SK-N-MC (cell line): Measurements from ENCODE around the gene KDM5C.

ENCODE experiments used
- DNase-seq: peaks from one replicate; pipeline ENCODE4 v3.0.0-alpha.2; 2011; ENCODE audit warnings: low read depth, low spot score
- H3K27ac ChIP-seq: fragments of 200-600 bp; sonication (generic); 2 replicates; pipeline ENCODE4 v1.5.1; 2016; ENCODE audit warnings: mixed run types
- H3K36me3 ChIP-seq: fragments of 200-600 bp; sonication (generic); 2 replicates; pipeline ENCODE4 v1.6.1; 2017; ENCODE audit warnings: antibody characterized with exemption, low read length, mixed read lengths; ENCODE audit not compliant: insufficient read depth
- H3K4me3 ChIP-seq: fragments of 200-600 bp; sonication (generic); 2 replicates; pipeline ENCODE4 v1.5.1; 2016
- H3K9ac ChIP-seq: fragments of 200-600 bp; sonication (generic); 2 replicates; pipeline ENCODE4 v1.8.0; 2017; ENCODE audit warnings: mixed run types, mixed read lengths; ENCODE audit not compliant: insufficient read length
- H3K9me3 ChIP-seq: fragments of 200-600 bp; sonication (generic); 2 replicates; pipeline ENCODE4 v1.6.1; 2017; ENCODE audit warnings: low read depth, mild to moderate bottlenecking, antibody characterized with exemption, low read length, moderate library complexity, mixed read lengths
- EZH2 ChIP-seq: fragments of 200-600 bp; sonication (generic); IDR thresholded peaks from one replicate; pipeline ENCODE4 v1.6.1; 2017; ENCODE audit warnings: antibody characterized with exemption
- FOXP2 ChIP-seq: optimal IDR thresholded peaks from 2 replicates; pipeline ENCODE3; 2011; ENCODE audit warnings: mild to moderate bottlenecking, moderate library complexity; ENCODE audit not compliant: insufficient read depth; ENCODE audit errors: extremely low read length, control extremely low read depth
- POLR2AphosphoS5 ChIP-seq: IDR thresholded peaks from 2 replicates; pipeline ENCODE4 v1.6.1; 2012; ENCODE audit warnings: mild to moderate bottlenecking, low read depth, low read length, borderline replicate concordance

KDM5C gene

DNA sequence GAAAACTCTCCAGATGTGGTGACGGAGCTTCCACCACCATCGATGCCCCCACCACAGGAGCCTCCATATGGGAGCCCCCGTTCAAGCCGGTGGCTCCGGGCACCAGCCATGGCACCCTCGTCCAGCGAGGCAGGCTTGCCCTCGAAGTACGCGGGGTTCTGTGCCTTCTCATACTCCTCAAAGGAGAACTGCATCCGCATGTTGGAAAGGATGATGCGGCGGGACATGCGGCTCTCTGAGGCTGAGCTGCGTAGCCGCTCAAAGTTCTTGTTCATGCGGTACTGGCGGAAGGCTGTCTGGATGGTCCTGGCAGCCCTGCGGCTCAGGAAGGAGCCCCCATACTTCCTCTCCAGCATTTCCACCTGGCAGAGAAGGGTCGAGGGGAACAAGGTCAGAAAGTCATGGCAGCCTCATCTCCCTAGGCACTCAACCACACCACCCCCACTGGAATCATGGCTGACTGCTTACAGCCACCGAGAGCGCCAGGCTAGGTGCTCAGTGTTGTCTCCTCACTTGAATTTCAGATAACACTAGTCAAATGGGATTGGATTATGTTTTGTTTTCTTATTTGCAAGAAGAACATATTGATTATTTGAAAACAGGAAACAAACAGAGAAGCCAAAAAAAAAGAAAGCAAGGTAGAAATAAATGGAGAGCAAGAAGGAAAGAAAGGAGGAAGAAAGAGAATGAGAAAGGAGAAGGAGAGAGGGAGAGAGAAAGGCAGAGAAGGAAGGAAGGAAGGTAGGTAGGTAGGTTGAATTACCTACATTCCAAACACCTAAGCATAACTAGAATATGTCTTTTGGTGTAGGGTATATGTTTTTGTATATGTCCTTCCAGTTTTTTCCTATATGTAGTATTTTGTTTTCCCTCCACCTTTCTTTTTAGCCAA is 29.8 kb upstream of the KDM5C start:
- H3K27ac ChIP-seq, result no peak overlapping the region
- no peaks in the 10 kb centered on the region for H3K36me3 ChIP-seq
- no peak overlapping the region for H3K4me3 ChIP-seq
- H3K9ac ChIP-seq, result no peak overlapping the region
- TF ChIP-seq FOXP2 (no peak), POLR2AphosphoS5 (no peak), EZH2 (no peak)
- DNase-seq, result no peak
- H3K9me3 ChIP-seq, result no peaks in the 10 kb centered on the region

DNA sequence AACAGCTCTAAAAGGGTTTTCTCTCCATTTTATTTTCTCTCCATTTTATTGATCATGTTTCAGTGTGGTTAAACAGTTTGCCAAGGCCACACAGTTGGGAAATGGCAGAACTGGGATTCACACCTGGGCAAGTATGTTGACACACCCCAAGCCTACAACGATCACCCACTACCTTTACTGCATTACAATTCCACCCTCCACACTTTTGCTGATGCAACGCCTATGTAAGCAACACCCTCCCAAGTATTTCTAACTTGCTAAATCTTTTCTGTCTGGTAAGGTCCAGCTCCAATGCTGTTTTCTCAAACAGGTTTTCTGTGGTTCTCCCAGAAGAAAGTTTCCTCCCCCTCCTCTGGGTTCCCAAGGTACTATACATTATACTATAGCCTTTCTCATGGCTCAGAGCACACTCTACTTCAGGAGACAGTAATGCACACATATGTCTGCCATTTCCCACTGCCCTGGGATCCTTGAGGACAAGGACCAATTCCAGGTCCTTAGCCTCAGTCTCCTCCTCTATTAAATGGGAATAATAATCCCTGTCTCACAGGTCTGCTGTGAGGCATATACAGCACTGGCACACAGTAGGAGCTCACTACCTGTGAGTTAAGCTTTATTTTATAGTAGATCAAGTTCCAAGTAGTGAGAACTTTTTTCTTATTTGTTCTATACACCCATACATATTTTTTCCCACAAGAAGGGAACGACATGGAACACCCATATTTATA is 28.4 kb upstream of the KDM5C start:
- Histone ChIP-seq H3K9ac (no peak overlapping the region), H3K36me3 (no peaks in the 10 kb centered on the region), H3K4me3 (no peak overlapping the region), H3K27ac (no peak overlapping the region), H3K9me3 (no peaks in the 10 kb centered on the region)
- TF ChIP-seq EZH2, result no peak
- no peak for TF ChIP-seq POLR2AphosphoS5
- no peak for TF ChIP-seq FOXP2
- DNase-seq, result no peak

DNA sequence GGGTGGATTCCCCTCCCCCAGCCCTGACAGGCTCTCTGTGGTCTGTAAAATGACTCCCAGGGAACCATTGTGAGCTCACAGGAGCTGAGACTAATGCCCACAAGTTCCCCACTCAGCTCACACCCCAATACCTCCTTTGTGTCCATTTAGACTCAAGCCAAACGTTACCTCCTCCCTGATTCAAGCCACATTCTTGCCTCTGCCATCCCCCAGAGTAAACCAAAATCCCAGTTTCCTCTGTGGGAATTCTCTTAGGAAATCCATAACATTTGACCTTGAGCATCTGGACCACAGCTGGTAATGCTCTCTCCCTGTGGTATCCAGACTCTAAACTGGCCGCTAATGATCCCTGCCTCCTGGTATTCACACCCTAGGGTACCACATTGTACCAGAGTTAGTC is 26.3 kb upstream of the KDM5C start:
- DNase-seq, result no peak
- H3K27ac ChIP-seq, result no peak overlapping the region
- H3K4me3 ChIP-seq, result no peak overlapping the region
- no peak overlapping the region for H3K9ac ChIP-seq
- H3K9me3 ChIP-seq, result no peaks in the 10 kb centered on the region
- no peak for TF ChIP-seq FOXP2
- TF ChIP-seq POLR2AphosphoS5, result no peak
- TF ChIP-seq EZH2, result no peak
- no peaks in the 10 kb centered on the region for H3K36me3 ChIP-seq

DNA sequence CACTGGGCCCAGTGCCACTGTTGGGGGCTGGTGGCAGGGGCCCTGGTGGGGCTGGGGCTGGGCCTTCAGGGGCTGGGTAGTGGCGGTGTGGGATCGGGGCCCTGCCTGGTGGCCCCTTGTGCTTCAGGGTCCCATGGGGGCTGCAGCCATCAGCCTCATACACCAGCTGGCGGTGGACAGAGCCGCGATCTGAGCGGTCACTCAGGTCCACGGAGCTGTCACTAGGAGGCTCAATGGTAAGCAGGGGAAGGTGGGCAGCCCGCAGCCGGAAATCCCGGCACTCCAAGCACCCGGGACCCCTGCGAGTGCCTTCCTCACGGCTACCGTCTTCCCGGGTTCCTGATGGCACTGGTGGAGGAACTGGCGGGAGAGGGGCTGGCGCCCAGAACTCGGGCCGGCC is 25.5 kb upstream of the KDM5C start:
- no peaks in the 10 kb centered on the region for H3K36me3 ChIP-seq
- H3K27ac ChIP-seq, result no peak overlapping the region
- TF ChIP-seq FOXP2, result no peak
- TF ChIP-seq EZH2, result no peak
- no peak for TF ChIP-seq POLR2AphosphoS5
- H3K9me3 ChIP-seq, result no peaks in the 10 kb centered on the region
- DNase-seq, result no peak
- no peak overlapping the region for H3K4me3 ChIP-seq
- H3K9ac ChIP-seq, result no peak overlapping the region

DNA sequence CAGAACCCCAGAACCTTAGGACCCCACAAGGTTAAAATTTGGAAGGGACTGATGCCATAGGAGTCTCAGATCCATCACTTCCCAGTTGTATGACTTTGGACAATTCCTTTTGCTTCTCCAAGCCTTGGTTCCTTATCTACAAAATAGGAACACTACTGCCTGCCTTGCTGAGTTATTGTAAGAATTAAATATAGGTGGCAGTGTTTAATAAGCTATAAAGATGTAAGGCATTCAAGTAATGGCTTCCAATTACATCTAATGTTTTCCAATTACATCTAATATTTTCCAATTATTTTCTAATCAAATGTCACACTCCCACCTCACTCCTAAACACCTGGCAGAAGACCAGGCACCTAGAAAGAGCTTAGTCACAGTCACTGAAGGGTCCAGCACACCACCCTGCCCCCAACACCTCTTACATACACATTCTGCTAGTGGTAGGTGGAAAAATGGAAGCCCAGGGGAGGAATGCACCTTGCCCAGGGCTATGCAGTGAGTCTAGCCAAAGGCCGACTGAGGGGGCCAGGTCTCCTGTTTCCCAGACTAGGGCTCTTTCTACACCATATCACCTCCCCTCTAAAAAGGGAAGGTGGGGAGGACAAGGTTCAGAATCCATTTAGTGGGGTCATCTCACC is 24.5 kb upstream of the KDM5C start:
- TF ChIP-seq POLR2AphosphoS5, result no peak
- TF ChIP-seq EZH2, result no peak
- TF ChIP-seq FOXP2, result no peak
- DNase-seq, result no peak
- Histone ChIP-seq H3K9me3 (no peaks in the 10 kb centered on the region), H3K4me3 (no peak overlapping the region), H3K27ac (no peak overlapping the region), H3K9ac (no peak overlapping the region), H3K36me3 (no peaks in the 10 kb centered on the region)

DNA sequence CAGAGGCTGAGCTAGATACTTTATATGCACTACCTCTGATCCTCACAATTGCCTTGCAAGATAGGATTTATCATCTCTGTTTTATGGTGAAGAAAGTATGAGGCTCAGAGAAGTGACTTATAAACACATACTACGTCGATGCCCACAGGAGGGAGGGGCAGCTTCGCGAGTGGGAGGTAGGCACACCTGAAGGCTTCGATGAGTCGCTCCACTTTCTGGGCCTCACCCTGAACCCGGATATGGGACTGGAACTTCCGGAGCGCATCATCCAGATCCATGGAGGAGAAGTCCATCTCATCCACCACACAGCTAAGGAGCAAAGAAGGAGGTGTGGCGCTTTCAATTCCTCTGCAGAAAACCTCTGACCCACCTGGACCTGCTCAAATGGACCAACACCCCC is 22.9 kb upstream of the KDM5C start:
- Histone ChIP-seq H3K9me3 (no peaks in the 10 kb centered on the region), H3K27ac (no peak overlapping the region), H3K4me3 (no peak overlapping the region), H3K36me3 (no peaks in the 10 kb centered on the region), H3K9ac (no peak overlapping the region)
- DNase-seq, result no peak
- no peak for TF ChIP-seq EZH2
- no peak for TF ChIP-seq POLR2AphosphoS5
- no peak for TF ChIP-seq FOXP2

DNA sequence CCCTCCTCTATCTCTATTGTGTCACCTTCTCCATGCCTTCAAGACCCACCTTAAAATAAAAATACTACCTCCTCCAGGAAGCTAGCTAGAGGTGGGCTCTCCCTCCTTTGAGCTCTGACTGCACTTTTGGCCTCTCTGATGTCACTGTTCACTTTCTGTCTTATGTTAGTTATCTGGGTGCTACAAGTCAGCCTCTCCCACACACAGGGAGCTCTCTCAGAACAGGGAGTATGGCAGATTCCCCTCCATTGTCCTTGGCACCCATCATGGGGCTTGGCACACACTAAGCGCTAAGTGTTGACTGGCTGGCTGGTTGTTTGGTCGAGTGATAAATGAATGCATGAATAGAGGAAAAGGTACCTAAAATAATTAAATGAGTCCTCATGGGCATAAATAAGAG is 21.2 kb upstream of the KDM5C start:
- no peak for DNase-seq
- H3K36me3 ChIP-seq, result no peaks in the 10 kb centered on the region
- H3K27ac ChIP-seq, result no peak overlapping the region
- no peaks in the 10 kb centered on the region for H3K9me3 ChIP-seq
- TF ChIP-seq EZH2 (no peak), POLR2AphosphoS5 (no peak)
- no peak overlapping the region for H3K4me3 ChIP-seq
- H3K9ac ChIP-seq, result no peak overlapping the region

DNA sequence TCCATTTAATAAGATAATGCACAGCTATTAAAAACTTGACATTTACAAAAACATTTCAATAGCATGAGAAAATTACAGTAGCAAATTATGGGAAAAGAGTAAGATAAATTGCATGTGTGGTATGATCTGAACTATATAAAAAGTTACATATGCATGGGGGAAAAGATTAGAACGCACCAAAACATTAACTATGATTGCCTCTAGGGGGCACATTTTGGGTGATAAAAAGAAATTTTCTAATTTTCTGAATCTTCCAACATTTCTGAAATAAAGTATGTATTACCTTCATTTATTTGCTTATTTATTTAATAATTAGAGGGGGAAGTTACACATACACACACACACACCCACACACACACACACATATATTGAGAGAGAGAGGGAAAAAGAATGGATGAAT is 19.6 kb upstream of the KDM5C start:
- no peak overlapping the region for H3K9ac ChIP-seq
- no peak for DNase-seq
- H3K36me3 ChIP-seq, result no peaks in the 10 kb centered on the region
- H3K27ac ChIP-seq, result no peak overlapping the region
- no peaks in the 10 kb centered on the region for H3K9me3 ChIP-seq
- no peak overlapping the region for H3K4me3 ChIP-seq
- TF ChIP-seq FOXP2 (no peak), POLR2AphosphoS5 (no peak), EZH2 (no peak)

DNA sequence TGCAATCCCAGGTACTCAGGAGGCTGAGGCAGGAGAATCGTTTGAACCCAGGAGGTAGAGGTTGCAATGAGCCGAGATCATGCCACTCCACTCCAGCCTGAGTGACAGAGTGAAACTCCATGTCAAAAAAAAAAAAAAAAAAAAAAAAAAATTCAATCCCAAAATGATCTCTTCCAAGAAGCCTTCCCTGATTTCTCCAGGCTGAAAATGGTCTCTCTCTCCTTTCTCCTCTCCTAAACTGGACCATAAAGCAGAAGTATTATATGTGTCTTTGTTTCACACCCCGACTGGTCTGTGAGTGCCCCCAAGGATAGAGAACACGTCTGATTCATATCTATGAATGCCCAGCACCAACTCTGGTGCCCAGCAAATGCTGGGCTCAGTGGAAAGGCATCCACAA is 17.3 kb upstream of the KDM5C start:
- Histone ChIP-seq H3K27ac (no peak overlapping the region), H3K9me3 (no peaks in the 10 kb centered on the region), H3K36me3 (no peaks in the 10 kb centered on the region), H3K9ac (no peak overlapping the region), H3K4me3 (no peak overlapping the region)
- TF ChIP-seq EZH2, result no peak
- TF ChIP-seq POLR2AphosphoS5, result no peak
- TF ChIP-seq FOXP2, result no peak
- no peak for DNase-seq
